ENCODE measurements around the gene THAP11. TPM values are rescaled to one million over a fixed set of nuclear protein-coding genes. Genes with fewer than 3 reads are reported as not detected.

THAP11 gene
- total and polyA plus RNA-seq, 2 of the 13 experiments (the other 11 are each of a cell fraction or from before 2014, with no cell fraction given): 44.2 to 53.4 TPM

GRCh38 chr16:67806428-67807147, 35.5 kb upstream of the THAP11 start, which contains the start of the genes RANBP10 and TSNAXIP1 (continued):
- TF ChIP-seq, protein P1, sequence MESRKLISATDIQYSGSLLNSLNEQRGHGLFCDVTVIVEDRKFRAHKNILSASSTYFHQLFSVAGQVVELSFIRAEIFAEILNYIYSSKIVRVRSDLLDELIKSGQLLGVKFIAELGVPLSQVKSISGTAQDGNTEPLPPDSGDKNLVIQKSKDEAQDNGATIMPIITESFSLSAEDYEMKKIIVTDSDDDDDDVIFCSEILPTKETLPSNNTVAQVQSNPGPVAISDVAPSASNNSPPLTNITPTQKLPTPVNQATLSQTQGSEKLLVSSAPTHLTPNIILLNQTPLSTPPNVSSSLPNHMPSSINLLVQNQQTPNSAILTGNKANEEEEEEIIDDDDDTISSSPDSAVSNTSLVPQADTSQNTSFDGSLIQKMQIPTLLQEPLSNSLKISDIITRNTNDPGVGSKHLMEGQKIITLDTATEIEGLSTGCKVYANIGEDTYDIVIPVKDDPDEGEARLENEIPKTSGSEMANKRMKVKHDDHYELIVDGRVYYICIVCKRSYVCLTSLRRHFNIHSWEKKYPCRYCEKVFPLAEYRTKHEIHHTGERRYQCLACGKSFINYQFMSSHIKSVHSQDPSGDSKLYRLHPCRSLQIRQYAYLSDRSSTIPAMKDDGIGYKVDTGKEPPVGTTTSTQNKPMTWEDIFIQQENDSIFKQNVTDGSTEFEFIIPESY (CRISPR knock-in tag; IDR thresholded peaks at IDR 0.05): no peak
- TF ChIP-seq, protein P2, sequence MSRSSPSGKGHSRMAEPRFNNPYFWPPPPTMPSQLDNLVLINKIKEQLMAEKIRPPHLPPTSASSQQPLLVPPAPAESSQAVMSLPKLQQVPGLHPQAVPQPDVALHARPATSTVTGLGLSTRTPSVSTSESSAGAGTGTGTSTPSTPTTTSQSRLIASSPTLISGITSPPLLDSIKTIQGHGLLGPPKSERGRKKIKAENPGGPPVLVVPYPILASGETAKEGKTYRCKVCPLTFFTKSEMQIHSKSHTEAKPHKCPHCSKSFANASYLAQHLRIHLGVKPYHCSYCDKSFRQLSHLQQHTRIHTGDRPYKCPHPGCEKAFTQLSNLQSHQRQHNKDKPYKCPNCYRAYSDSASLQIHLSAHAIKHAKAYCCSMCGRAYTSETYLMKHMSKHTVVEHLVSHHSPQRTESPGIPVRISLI (CRISPR knock-in tag; IDR thresholded peaks at IDR 0.05; ENCODE audit: borderline replicate concordance): no peak
- TF ChIP-seq ZNF713 (CRISPR knock-in tag; IDR thresholded peaks at IDR 0.05): peak; percentile 85; the same call in 1 of the 2 replicates
- TF ChIP-seq KAT8 (CRISPR knock-in tag; IDR thresholded peaks at IDR 0.05): peak; percentile 88
- no peak; the same call in none of the 2 replicates for TF ChIP-seq ZNF3 (CRISPR knock-in tag; IDR thresholded peaks at IDR 0.05)
- 0 out of 2 replicates have a peak, but pooled peaks have one; percentile 71 for TF ChIP-seq WIZ (CRISPR knock-in tag; IDR thresholded peaks at IDR 0.05)
- TF ChIP-seq, protein P3, sequence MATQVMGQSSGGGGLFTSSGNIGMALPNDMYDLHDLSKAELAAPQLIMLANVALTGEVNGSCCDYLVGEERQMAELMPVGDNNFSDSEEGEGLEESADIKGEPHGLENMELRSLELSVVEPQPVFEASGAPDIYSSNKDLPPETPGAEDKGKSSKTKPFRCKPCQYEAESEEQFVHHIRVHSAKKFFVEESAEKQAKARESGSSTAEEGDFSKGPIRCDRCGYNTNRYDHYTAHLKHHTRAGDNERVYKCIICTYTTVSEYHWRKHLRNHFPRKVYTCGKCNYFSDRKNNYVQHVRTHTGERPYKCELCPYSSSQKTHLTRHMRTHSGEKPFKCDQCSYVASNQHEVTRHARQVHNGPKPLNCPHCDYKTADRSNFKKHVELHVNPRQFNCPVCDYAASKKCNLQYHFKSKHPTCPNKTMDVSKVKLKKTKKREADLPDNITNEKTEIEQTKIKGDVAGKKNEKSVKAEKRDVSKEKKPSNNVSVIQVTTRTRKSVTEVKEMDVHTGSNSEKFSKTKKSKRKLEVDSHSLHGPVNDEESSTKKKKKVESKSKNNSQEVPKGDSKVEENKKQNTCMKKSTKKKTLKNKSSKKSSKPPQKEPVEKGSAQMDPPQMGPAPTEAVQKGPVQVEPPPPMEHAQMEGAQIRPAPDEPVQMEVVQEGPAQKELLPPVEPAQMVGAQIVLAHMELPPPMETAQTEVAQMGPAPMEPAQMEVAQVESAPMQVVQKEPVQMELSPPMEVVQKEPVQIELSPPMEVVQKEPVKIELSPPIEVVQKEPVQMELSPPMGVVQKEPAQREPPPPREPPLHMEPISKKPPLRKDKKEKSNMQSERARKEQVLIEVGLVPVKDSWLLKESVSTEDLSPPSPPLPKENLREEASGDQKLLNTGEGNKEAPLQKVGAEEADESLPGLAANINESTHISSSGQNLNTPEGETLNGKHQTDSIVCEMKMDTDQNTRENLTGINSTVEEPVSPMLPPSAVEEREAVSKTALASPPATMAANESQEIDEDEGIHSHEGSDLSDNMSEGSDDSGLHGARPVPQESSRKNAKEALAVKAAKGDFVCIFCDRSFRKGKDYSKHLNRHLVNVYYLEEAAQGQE (IDR thresholded peaks at IDR 0.05; ENCODE audit: borderline replicate concordance in 1 of 2, low read depth in 1 of 2, low read length in 2 of 2): peak in 1 of 2 experiments; percentile 81; a peak in 1 of 4 replicates
- peak; percentile 51; the same call in 1 of the 2 replicates for TF ChIP-seq NKX3-1 (CRISPR knock-in tag; IDR thresholded peaks at IDR 0.05)
- peak; percentile 62; the same call in 1 of the 2 replicates for TF ChIP-seq THRA (CRISPR knock-in tag; IDR thresholded peaks at IDR 0.05; ENCODE audit: borderline replicate concordance)
- TF ChIP-seq CEBPB (IDR thresholded peaks at IDR 0.05; ENCODE audit: borderline replicate concordance, low read depth, low read length): peak; percentile 90
- TF ChIP-seq ZNF331 (CRISPR knock-in tag; IDR thresholded peaks at IDR 0.05): peak; percentile 38
- peak; percentile 58 for TF ChIP-seq ZNF317 (CRISPR knock-in tag; IDR thresholded peaks at IDR 0.05)
- TF ChIP-seq ZNF629 (CRISPR knock-in tag; conservative IDR thresholded peaks at IDR 0.05): no peak
- TF ChIP-seq, protein P4, sequence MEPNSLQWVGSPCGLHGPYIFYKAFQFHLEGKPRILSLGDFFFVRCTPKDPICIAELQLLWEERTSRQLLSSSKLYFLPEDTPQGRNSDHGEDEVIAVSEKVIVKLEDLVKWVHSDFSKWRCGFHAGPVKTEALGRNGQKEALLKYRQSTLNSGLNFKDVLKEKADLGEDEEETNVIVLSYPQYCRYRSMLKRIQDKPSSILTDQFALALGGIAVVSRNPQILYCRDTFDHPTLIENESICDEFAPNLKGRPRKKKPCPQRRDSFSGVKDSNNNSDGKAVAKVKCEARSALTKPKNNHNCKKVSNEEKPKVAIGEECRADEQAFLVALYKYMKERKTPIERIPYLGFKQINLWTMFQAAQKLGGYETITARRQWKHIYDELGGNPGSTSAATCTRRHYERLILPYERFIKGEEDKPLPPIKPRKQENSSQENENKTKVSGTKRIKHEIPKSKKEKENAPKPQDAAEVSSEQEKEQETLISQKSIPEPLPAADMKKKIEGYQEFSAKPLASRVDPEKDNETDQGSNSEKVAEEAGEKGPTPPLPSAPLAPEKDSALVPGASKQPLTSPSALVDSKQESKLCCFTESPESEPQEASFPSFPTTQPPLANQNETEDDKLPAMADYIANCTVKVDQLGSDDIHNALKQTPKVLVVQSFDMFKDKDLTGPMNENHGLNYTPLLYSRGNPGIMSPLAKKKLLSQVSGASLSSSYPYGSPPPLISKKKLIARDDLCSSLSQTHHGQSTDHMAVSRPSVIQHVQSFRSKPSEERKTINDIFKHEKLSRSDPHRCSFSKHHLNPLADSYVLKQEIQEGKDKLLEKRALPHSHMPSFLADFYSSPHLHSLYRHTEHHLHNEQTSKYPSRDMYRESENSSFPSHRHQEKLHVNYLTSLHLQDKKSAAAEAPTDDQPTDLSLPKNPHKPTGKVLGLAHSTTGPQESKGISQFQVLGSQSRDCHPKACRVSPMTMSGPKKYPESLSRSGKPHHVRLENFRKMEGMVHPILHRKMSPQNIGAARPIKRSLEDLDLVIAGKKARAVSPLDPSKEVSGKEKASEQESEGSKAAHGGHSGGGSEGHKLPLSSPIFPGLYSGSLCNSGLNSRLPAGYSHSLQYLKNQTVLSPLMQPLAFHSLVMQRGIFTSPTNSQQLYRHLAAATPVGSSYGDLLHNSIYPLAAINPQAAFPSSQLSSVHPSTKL (CRISPR knock-in tag; IDR thresholded peaks at IDR 0.05): 0 out of 2 replicates have a peak, but pooled peaks have one; percentile 20

All from HepG2 (cell line).